Activated CD8-positive, alpha-beta memory T cell treated with anti-CD3 and anti-CD28 coated beads, Interleukin-2, amount 50 U/mL, for 4 hours (primary cell): ENCODE data around the gene KRTAP10-4.
"Not testable (repeated sequence)": the region's sequence is repeated elsewhere in the genome, so short reads cannot be mapped to it uniquely, and the experiment has no call there.

Source experiments
- DNase-seq: peaks from one replicate; pipeline ENCODE4 v3.0.0-alpha.2; 2020

KRTAP10-4 gene, protein sequence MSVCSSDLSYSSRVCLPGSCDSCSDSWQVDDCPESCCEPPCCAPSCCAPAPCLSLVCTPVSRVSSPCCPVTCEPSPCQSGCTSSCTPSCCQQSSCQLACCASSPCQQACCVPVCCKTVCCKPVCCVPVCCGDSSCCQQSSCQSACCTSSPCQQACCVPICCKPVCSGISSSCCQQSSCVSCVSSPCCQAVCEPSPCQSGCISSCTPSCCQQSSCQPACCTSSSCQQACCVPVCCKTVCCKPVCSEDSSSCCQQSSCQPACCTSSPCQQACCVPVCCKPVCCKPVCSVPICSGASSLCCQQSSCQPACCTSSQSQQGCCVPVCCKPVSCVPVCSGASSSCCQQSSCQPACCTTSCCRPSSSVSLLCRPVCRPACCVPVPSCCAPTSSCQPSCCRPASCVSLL

DNA sequence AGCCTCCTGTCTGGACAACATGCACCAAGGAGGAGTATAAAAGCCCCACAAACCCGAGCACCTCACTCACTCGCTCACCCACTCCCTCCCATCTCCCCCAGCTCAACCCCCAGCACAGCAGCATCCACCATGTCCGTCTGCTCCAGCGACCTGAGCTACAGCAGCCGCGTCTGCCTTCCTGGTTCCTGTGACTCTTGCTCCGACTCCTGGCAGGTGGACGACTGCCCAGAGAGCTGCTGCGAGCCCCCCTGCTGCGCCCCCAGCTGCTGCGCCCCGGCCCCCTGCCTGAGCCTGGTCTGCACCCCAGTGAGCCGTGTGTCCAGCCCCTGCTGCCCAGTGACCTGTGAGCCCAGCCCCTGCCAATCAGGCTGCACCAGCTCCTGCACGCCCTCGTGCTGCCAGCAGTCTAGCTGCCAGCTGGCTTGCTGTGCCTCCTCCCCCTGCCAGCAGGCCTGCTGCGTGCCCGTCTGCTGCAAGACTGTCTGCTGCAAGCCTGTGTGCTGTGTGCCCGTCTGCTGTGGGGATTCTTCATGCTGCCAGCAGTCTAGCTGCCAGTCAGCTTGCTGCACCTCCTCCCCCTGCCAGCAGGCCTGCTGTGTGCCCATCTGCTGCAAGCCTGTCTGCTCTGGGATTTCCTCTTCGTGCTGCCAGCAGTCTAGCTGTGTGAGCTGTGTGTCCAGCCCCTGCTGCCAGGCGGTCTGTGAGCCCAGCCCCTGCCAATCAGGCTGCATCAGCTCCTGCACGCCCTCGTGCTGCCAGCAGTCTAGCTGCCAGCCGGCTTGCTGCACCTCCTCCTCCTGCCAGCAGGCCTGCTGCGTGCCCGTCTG lies at the start of gene KRTAP10-4:
Gene KRTAP10-4 (plus strand): TSS at position 100 of the 827 bp plus-strand sequence. CDS start 30 bp downstream, at position 130.
- not testable (repeated sequence) for DNase-seq

DNA sequence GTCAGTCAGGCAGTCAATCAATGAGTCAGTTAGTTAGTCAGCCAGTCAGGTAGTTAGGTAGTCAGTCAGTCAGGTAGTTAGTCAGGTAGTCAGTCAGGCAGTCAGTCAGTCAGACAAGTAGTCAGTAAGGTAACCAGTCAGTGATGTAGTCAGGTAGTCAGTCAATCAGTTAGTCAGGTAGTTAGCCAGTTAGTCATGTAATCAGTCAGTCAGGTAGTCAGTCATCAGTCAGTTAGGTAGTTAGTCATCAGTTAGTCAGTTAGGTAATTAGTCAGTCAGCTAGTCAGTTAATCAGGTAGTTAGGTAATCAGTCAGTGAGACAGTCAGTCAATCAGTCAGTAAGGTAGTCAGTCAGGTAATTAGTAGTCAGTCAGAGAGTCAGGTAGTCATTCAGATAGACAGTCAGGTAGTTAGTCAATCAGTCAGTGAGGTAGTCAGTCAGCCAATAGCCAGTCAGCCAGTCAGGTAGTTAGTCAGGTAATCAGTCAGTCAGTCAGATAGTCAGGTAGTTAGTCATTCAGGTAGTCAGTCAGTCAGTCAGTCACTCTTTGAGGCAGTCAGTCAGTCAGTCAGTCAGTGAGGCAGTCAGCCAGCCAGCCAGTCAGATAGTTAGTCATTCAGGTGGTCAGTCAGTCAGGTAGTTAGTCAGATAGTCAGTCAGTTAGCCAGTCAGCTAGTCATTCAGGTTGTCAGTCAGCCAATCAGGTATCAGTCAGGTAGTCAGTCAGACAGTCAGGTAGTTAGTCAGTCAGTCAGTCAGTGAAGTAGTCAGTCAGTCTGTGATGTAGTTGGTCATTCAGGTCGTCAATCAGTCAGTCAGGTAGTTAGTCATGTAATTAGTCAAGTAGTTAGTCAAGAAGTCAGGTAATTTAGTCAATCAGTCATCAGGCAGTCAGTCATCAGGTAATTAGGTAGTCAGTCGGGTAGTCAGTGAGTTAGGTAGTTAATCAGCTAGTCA lies 48.8 kb upstream of the KRTAP10-4 start:
- DNase-seq: no peak

DNA sequence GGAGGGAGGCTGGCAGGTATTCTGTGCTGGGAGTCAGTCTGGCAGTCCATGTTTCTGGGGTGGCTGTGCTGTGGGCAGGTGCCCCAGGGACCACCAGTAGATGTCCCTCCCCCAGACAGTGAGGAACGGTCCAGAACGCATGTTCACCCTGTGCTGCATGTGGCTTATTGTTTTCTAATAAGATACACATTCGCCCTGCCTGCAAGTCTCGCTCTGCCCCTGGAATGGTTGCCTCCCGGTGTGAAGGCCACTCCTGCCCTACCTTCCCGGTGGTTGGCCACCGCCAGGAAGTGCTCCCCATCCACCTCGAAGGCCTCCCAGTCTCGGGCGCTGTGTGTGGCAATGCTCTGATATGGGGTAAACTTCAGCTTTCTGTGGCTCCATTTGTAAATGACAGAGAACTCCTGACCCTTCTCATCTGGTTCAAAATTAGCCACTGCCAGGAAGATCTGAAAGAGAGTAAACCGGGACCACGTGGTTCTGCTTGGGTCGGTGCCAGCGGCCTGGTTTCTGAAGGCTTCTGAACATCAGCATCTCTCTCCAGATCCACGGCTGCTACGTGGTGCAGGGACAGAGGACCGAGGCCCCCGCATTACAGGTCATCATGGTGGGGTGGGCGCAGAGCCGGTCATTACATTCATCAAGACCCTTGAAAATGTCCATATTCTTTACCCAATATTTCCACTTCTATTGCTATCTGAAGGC lies 48.0 kb upstream of the KRTAP10-4 start:
- DNase-seq: peak; percentile 4

DNA sequence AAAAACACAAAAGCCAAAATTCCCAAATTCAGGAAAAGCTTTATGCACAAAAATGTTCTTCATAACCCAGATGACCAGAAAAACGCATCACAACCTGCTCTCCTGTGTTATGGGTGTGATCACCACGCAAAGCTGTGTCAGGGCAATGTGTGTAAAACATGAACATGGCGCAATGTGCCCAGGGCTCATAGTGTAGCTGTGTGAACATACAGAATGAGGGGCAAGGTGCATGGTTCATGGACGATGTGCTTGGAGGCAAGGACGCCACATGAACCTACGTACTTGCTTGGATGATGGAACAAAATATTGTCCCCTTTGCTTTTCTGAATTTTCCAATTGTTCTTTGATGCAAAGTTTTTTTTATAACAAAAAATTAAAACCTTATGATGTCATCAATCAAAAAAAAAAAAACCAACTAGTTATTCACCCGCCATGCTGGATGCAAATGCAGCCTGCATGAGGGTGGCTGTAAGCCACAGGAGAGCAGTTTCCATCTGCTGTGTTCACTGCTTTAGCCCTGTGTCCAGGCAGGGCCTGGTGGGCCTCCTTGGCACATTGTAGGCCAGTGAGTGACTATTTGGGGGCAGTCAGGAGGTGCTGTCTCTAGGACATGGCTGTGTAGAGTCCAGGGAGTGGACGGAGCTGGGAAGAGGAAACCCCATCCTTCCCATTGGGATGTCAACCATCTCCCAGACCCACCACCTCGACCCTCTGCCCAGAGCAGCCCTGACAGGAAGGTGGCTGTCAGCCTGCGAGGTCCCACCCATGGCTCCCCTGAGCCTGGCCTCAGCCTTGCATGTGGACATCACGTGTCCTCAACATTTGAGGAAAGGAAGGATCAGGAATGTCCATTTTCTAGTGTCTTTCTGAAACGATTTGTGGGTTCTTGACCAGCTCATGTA lies 47.2 kb upstream of the KRTAP10-4 start:
- DNase-seq: no peak

DNA sequence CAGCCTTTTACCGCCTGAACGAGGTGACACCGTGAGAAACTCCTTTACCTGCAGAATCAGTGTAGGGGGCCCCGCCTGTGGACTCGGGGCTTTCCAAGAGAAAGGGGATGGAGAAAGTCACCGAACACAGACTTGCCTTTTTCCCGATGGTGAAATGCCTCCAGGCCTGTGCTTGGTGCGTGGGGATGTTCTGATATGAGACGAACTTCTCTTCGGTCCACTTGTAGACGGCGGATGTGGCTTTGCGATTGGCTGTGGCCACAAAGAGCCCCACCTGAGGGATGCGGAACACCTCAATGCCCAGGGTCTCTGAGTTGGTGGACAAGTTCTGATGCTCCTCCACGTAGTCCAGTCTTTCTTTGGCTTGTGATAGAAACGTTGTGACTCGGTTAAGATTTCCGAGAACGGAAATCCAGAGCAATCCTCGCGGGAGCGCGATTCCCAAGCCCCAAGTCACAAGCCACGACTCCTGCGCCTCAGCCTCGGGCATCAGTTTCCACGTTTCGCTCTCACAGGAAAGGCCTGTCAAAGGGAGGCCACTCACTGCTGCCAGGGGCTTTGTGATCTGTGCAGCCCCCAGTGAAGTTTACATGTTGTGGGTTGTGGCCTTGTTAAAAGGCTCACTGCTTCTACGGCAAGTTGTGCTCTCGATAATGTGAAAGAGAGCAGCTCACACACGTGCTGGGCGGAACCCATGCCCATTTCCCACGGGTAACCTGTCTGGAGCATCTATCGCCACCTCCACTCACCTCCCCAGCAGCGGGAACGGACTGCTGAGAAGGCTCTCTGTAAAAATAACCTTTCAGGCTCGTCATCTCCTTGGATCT lies 46.2 kb upstream of the KRTAP10-4 start:
- DNase-seq: peak; percentile 5

DNA sequence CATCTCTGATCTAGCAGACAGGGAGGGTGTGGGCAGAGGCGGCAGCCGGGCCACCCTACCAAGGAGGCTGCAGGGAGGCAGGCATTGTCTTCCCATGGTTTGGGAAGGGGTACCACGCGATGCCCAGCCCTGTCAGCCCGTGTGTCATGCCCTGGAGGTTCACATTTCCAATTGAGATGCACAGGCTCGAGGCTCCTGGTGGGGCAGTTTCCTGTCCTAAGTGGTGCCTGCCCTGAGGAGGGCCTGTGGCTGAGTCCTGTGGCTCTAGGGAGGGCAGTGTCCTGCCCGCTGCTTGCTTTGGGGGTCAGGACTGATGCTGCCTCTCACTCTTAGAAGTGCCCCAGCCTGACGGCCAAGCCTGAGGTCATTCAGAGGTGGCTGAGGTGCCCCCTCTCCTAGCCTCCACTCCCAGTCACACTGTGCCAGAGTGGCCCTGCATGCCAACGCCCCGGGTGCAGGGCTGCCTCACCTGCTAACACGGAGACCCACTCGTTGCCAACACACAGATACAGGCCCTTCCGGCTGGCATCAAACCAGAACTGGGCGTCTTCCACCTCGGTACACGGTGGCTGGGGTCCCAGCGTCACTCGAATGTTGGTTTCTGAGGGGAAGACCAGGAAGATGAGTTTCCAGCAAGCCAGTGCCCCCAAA lies 45.4 kb upstream of the KRTAP10-4 start:
- peak; percentile 12 for DNase-seq

DNA sequence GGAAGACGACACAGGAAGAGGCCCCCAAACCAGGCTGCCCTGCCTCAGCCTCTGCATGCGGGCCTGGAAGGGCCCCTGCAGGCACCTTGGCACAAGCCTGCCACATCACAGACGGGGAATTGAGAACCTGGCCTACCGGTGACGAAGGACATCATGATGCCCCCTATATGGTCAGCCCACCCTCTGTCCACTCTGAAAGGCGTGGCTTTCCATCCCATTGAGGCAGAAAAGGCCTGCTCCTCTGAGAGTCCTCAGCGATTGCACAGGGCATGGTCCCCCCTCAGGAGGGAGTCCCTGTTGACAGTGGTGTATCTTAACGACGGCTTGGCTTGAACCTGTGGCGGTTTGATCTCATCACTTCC lies 44.9 kb upstream of the KRTAP10-4 start:
- DNase-seq: no peak

DNA sequence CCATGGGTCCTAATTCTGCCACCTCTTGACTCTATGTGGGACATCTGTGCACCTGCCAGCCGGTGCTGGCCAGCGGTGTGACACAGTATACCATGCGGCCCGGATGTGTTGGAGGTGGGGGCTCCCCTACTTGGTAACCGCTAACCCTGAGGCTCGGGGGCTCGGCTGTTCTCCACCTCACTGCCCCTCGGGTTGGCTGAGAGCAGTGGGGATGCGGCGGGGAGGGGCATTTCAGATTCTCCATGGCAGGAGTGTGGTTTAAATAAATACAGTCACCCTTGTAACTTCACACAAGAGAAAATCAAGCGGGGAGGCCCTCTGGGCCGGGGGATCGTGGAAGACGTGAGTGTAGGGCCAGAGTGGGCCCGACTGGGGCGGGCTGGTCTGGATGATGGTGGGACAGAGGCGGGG lies 44.5 kb upstream of the KRTAP10-4 start:
- peak; percentile 11 for DNase-seq

DNA sequence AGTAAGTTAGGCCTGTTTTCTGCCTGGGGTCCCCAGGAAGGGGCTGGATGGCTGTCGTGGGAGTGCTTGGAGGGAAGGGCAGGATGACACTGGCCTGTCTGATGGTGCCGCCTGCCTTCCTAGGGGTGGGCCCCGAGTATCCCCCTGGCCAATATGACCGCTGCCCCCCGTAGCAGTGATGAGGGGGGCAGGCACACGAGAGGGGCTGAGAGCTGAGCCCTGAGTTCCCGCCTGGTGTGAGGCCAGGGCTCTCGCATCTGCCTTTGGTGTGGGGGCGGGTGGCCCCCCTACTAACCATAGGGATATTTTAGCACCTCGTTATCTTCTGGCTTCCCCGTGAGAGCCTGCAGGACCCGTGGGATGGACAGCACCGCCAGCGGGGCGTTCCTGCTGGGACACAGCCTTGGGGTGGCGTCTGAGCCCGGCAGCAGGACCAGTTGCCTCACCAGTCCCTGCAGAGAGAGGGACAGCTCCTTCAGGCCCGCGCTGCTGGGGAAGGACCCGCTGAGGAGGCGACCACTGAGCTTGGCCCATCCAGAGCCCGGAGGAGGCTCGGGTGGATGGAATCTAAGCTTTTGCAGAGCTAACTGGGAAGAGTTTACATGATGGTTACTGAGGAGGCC lies 43.9 kb upstream of the KRTAP10-4 start:
- DNase-seq: no peak

DNA sequence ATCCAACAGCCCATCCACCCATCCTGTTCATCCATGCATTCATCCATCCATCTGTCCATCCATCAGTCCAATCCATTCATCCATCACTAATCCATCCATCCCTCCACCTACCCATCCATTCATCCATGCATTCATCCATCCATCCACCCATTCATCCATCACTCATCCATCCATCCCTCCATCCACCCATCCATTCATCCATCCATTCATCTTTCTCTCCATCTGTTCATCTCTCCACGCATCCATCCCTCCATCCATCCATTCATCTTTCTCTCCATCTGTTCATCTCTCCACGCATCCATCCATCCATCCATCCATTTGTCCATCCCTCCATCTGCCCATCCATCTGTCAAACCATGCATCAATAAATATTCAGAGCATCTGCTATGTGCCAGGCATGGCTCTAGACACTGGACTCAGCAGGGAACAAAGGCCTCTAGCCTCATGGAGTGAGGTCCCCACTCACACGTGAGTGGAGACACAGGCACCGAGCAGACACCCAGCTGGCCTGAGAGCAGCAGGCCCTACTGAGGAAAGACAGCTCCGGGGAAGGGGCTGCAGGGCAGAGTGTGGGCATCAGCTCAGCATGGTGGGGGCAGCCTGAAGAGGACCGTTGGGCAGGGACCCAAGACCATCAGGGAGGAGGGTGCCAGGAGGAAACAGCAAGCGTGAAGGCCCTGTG lies 43.2 kb upstream of the KRTAP10-4 start:
- DNase-seq: no peak

DNA sequence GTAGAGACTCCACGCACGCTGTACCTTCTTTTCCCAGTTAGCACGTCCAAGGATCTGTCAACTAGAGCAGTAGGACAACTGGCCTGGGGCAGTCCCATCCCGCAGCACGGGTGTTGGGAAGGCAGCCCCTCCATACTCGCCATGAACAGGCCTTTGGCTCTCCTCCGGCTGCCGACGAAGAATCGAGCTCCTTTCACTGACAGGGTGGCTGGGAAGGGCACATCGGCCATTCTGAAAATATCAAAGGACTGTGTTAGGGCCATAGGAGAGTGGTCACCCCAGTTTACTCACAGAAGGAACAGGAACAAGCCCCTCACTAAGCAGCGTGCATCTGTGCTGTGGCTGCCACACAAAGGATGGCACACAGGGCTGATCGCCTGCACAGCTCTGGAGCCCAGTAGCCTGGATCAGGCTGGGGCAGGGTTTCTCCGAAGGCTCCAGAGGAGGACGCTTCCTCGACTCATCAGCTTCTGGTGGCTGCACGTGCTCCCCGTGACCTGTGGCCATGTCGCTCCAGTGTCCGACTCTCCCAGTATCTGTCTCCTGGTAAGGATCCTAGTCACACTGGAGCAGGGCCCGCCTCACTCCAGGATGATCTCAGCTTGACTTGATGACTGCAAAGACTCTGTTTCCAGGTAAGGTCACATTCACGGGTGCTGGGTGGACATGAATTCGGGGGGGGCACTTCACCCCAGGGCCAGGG lies 42.5 kb upstream of the KRTAP10-4 start:
- no peak for DNase-seq

DNA sequence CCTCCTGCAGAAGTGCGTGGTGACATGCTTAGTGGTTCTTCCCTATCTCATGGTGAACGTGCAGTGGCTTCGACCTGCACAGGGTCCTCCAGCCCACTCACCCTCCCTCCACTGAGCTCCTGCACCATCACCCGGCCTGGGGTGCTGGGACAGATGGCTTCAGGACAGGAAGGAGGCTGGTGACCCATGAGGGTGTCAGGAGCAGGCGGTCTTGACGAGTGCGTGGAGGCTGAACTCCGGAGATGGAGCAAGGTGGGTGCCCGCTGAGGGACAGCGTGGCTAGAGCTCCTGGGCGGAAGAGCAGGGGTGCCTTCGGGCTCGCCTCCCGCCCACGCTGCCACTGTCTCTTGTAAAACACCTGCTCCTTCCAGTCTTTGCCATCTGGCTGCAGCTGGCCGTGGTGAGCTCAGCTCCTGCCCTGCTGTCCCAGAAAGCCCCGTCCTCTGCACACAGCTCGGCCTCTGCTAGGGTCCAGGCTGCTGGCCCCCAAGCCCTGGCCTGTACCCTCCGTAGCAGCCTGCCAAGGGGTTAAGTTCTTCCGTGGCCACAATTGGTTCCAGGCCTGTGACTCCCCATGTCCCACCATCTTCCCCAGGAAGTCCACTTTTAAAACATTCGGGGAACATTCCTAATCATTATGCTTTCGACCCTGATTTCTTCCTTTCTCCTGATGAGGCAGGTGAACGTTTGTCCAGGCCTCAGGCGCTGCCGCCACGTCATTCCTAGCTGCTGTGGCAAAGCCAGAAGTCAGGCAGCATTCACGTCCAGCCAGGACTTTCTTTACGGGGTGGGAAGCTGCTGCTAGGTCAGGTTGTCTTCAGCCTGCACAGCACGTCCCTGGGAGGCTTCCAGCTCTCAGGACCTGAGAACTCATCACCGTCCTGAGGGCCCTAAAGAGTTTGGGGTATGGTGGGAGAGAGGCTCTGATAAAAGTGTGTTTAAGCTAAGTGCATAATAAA lies 41.6 kb upstream of the KRTAP10-4 start:
- DNase-seq: no peak

DNA sequence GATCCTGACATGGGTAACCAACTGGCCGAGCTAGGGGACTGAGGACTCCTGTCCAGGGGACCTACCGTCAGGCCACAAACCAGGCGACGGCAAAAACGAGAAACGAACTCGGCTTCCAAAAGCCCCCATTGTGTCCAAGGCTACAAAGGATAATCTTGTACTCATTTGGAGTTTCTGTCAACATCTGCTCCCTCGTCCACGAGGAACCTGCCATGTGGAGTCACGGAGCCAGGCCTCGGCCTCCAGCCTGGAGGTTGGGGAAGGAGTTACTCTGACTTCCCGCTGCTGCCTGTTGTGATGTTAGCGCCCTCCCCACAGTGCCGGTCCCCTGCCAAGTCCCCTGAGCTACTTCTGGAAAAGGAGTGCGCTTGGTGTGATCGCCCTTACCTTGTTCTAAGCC lies 40.8 kb upstream of the KRTAP10-4 start:
- no peak for DNase-seq

DNA sequence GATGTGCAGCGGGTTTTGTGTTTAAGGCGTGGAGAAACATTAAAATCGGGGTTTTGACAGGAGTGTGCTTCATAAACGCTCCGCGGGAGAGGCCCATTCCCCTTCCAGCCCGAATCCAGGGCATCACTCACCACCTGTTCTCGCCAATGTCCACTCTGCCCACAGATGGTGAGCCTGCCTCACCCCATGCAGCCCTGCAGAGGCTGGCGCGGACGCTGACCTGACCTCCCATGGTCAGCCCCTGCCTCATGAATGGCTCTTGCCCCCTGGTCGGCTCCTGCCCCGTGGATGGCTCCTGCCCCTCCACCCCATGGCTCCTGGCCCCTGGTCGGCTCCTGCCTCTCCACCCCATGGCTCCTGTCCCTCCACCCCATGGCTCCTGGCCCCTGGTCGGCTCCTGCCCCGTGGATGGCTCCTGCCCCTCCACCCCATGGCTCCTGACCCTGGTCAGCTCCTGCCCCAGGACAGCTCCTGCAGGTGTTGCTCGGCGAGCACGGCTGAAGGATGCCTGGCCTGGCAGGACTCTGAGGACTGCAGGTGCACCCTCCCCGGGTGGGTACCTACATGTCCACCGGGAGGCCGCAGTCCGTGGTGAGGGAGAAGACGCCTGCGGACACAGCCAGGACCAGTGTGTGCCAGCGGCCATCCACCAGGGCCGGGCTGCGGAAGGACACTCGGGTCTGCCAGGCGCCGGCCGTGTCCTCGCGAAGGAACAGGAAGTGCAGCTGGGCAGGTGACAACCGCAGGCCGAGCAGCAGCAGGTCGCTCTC lies 40.2 kb upstream of the KRTAP10-4 start:
- peak; percentile 12 for DNase-seq

DNA sequence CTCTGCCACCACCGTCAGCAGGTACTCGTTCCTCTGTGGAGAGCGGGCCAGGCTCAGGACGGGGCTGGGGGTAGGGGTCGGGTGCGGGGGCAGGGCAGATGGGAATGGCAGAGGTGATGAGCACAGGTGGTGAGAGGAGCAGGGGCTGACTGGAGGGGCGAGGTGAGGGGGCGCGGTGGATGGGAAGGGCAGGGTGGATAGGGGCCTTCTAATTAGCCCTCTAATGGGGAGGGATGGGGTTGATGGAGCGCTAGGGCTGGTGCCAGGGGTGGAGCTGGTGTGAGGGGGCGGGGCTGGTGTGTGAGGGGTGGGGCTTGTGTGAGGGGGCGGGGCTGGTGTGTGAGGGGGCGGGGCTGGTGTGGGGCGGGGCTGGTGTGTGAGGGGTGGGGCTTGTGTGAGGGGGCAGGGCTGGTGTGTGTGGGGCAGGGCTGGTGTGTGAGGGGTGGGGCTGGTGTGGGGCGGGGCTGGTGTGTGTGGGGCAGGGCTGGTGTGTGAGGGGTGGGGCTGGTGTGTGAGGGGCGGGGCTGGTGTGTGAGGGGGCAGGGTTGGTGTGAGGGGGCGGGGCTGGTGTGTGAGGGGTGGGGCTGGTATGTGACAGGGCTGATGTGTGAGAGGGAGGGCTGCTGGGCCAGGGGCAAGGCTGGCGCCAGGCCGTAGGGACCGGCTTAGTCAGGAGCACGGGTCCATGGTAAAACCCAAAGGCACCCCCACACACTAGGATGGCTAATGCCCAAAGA lies 39.5 kb upstream of the KRTAP10-4 start:
- DNase-seq: no peak
